Natural killer cell (primary cell): Measurements from ENCODE around the gene SOX6. TPM values are rescaled to one million over a fixed set of nuclear protein-coding genes. Genes with fewer than 3 reads are reported as not detected.

Experiments
- ATAC-seq, 3 donors: fragments of 150-1000 bp in 2 of 3; fragments of 200-7000 bp in 1 of 3; cut with Tn5 transposase; 1 replicate in 1 of 3; 2 replicates in 2 of 3; pipeline ENCODE4 v1.10.0; 2021; ENCODE audit warnings: mild to moderate bottlenecking in 2 of 3, moderate library complexity in 2 of 3
- DNase-seq, 2 donors: peaks; one replicate each; pipeline versions ENCODE4 v3.0.0 to v3.0.0-alpha.2; 2013 to 2021; ENCODE audit warnings: mixed read lengths in 1 of 2
- H3K27ac ChIP-seq: one replicate; pipeline ENCODE4 v1.5.1; 2013; ENCODE audit warnings: mild to moderate bottlenecking, low read length
- H3K27me3 ChIP-seq: one replicate; pipeline ENCODE4 v1.6.1; 2013; ENCODE audit warnings: low read length; ENCODE audit not compliant: control insufficient read depth, insufficient read depth
- H3K36me3 ChIP-seq: one replicate; pipeline ENCODE4 v1.6.1; 2013; ENCODE audit warnings: low read length; ENCODE audit not compliant: control insufficient read depth, insufficient read depth
- H3K4me1 ChIP-seq: one replicate; pipeline ENCODE4 v1.6.1; 2013; ENCODE audit warnings: low read length; ENCODE audit not compliant: control insufficient read depth, insufficient read depth
- H3K4me3 ChIP-seq: one replicate; pipeline ENCODE4 v1.5.1; 2013; ENCODE audit warnings: low read length
- H3K9me3 ChIP-seq: one replicate; pipeline ENCODE4 v1.6.1; 2013; ENCODE audit warnings: low read length; ENCODE audit not compliant: control insufficient read depth, insufficient read depth
- H3K27ac Mint-ChIP-seq, 2 donors: one replicate each; pipeline ENCODE4 v1.8.0; 2022; ENCODE audit warnings: mild to moderate bottlenecking in 2 of 2, mixed read lengths in 2 of 2, moderate library complexity in 1 of 2
- H3K27me3 Mint-ChIP-seq, 2 donors: one replicate each; pipeline ENCODE4 v1.8.0; 2022; ENCODE audit warnings: low read depth in 2 of 2, mixed read lengths in 2 of 2
- H3K36me3 Mint-ChIP-seq: one replicate; pipeline ENCODE4 v1.8.0; 2022; ENCODE audit warnings: mixed read lengths
- H3K4me1 Mint-ChIP-seq, 2 donors: one replicate each; pipeline ENCODE4 v1.8.0; 2022; ENCODE audit warnings: mixed read lengths in 2 of 2
- H3K4me3 Mint-ChIP-seq: one replicate; pipeline ENCODE4 v1.8.0; 2022; ENCODE audit warnings: mild to moderate bottlenecking, moderate library complexity, mixed read lengths
- H3K9me3 Mint-ChIP-seq, 2 donors: one replicate each; pipeline ENCODE4 v1.8.0; 2022; ENCODE audit warnings: mixed read lengths in 2 of 2
- CTCF ChIP-seq: fragments of 200-600 bp; IDR thresholded peaks from one replicate; pipeline ENCODE4 v1.8.0; 2022; ENCODE audit warnings: antibody characterized with exemption
- WGBS: methylation state at CpG from one replicate; pipeline ENCODE4 v1.1.7; 2013; ENCODE audit warnings: missing lambda C conversion rate; ENCODE audit not compliant: insufficient coverage; 5-methylcytosine and 5-hydroxymethylcytosine counted together
- intact Hi-C: fragments of 100-400 bp; cut with micrococcal nuclease; formaldehyde crosslinking; loops from one replicate; pipeline ENCODE4 v1.14.2; 2022
- total RNA-seq, 4 donors: library from RNA; stranded (reverse); fragments of 120-200 nt in 1 of 4; gene quantifications; one replicate each; pipeline versions ENCODE4 v1.2.3 to v1.2.4, GENCODE V29; 2013 to 2022

Gene SOX6
- total RNA-seq, 3 donors from 2014 or later (not counting 1 experiment from before 2014, with no cell fraction given), result 0.27 TPM; not detected in 2

DNA sequence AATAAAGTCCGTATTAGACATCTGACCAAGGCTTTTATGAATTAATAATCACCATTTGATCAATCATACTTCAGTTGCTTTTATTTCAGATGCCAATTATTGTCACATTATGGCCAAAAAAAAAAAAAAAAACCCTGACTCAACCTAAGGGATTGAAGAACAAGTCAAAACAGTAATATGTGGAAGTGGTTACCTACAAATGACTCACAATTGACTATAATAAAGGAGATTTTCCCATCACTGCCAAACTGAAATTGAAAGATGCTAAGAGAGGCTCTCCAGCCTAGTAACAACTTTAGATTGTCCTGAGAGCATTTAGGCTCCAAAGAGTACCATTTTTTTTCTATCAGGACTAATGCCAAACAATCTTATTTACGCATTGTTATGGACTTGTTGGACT, 35.2 kb downstream of the SOX6 start:
- no peak overlapping the region for H3K4me3 Mint-ChIP-seq
- peaks cover 0 to 3% of the 10 kb centered on the region in 2 donors for H3K9me3 Mint-ChIP-seq
- intact Hi-C loops, result no loop called here
- DNase-seq (no peak), ATAC-seq (no peak)
- H3K4me3 ChIP-seq, result no peak overlapping the region
- H3K36me3 Mint-ChIP-seq, result no peaks in the 10 kb centered on the region
- no peak overlapping the region for H3K27ac Mint-ChIP-seq
- H3K4me1 ChIP-seq, result no peaks in the 10 kb centered on the region
- H3K4me1 Mint-ChIP-seq, result no peaks in the 10 kb centered on the region
- H3K36me3 ChIP-seq, result no peaks in the 10 kb centered on the region
- no peaks in the 10 kb centered on the region for H3K27me3 Mint-ChIP-seq
- 93% methylated on average over 2 of the region's 2 CpGs for WGBS
- TF ChIP-seq CTCF, result no peak
- H3K27ac ChIP-seq, result no peak overlapping the region
- H3K27me3 ChIP-seq, result no peaks in the 10 kb centered on the region
- H3K9me3 ChIP-seq, result no peaks in the 10 kb centered on the region

GRCh38 chr11:16318320-16318719, 38.0 kb downstream of the SOX6 start:
- Histone ChIP-seq H3K27me3 (no peaks in the 10 kb centered on the region), H3K4me1 (no peaks in the 10 kb centered on the region), H3K27ac (no peak overlapping the region), H3K36me3 (no peaks in the 10 kb centered on the region), H3K4me3 (no peak overlapping the region), H3K9me3 (no peaks in the 10 kb centered on the region)
- TF ChIP-seq CTCF, result no peak
- H3K4me3 Mint-ChIP-seq, result no peak overlapping the region
- no peak overlapping the region for H3K27ac Mint-ChIP-seq
- H3K27me3 Mint-ChIP-seq, result peaks cover 0 to 2% of the 10 kb centered on the region in 2 donors
- DNase-seq (no peak), ATAC-seq (no peak)
- intact Hi-C loops, result no loop called here
- WGBS, result 83% methylated on average over 4 of the region's 9 CpGs
- H3K9me3 Mint-ChIP-seq, result peaks cover 0 to 3% of the 10 kb centered on the region in 2 donors
- no peaks in the 10 kb centered on the region for H3K4me1 Mint-ChIP-seq
- no peaks in the 10 kb centered on the region for H3K36me3 Mint-ChIP-seq

- no peak for DNase-seq
- H3K4me1 ChIP-seq, result no peaks in the 10 kb centered on the region
- H3K36me3 Mint-ChIP-seq, result no peaks in the 10 kb centered on the region
Observed at GRCh38 chr11:16317712-16318111, 38.6 kb downstream of the SOX6 start.

More at GRCh38 chr11:16317712-16318111, 38.6 kb downstream of the SOX6 start:
- Histone ChIP-seq H3K36me3 (no peaks in the 10 kb centered on the region), H3K27me3 (no peaks in the 10 kb centered on the region), H3K4me3 (no peak overlapping the region), H3K27ac (no peak overlapping the region), H3K9me3 (no peaks in the 10 kb centered on the region)
- intact Hi-C loops, result no loop called here
- peaks cover 0 to 3% of the 10 kb centered on the region in 2 donors for H3K9me3 Mint-ChIP-seq
- ATAC-seq, result no peak
- H3K4me1 Mint-ChIP-seq, result no peaks in the 10 kb centered on the region
- no peak overlapping the region for H3K27ac Mint-ChIP-seq
- no CpG with 5 or more reads among the region's 1 CpG for WGBS
- H3K4me3 Mint-ChIP-seq, result no peak overlapping the region
- peaks cover 0 to 2% of the 10 kb centered on the region in 2 donors for H3K27me3 Mint-ChIP-seq
- no peak for TF ChIP-seq CTCF
